IMR-90 (cell line): ENCODE results near the gene GRK5. TPM values are rescaled to one million over a fixed set of nuclear protein-coding genes. Genes with fewer than 3 reads are reported as not detected.
A peak's percentile ranks its signal among the peaks of the same experiment; 100 is the strongest.

ENCODE experiments used
- ATAC-seq: fragments of 200-7000 bp; cut with Tn5 transposase; 2 replicates; pipeline ENCODE4 v1.9.1; 2020; ENCODE audit warnings: low read depth, mild to moderate bottlenecking, moderate library complexity
- BruUV-seq: library from RNA; stranded (reverse); fragments of 400-500 nt; replicated peaks from 2 replicates; lab custom pipeline; 2021; lab: Mats Ljungman, UMichigan
- CTCF ChIA-PET: fragments of 300-600 bp; formaldehyde crosslinking; extraction: SDS; loops from one replicate; lab custom pipeline; 2021; ENCODE audit warnings: antibody characterized with exemption; lab: Yijun Ruan, JAX
- POLR2A ChIA-PET: fragments of 300-600 bp; sonication (Branson Sonifier 250); formaldehyde crosslinking; loops from one replicate; lab custom pipeline; 2022; ENCODE audit warnings: antibody characterized with exemption; ENCODE audit not compliant: unreplicated experiment; lab: Charles Lee
- DNase-seq: peaks from one replicate; pipeline ENCODE4 v3.0.0; 2013
- H2AFZ ChIP-seq: replicated peaks from 2 replicates; pipeline ENCODE3; 2013; ENCODE audit warnings: low read length, mild to moderate bottlenecking; ENCODE audit not compliant: poor library complexity
- H2AK5ac ChIP-seq: 2 replicates; pipeline ENCODE4 v1.6.1; 2013; ENCODE audit warnings: low read depth, low read length, inconsistent platforms
- H2AK9ac ChIP-seq: replicated peaks from 2 replicates; pipeline ENCODE3; 2013; ENCODE audit warnings: mild to moderate bottlenecking, low read depth, low read length, moderate library complexity; ENCODE audit not compliant: poor library complexity
- H2BK120ac ChIP-seq: 2 replicates; pipeline ENCODE4 v1.6.1; 2013; ENCODE audit warnings: low read depth, low read length, inconsistent platforms
- H2BK15ac ChIP-seq: 3 replicates; pipeline ENCODE4 v1.6.1; 2013; ENCODE audit warnings: low read depth, low read length, inconsistent platforms
- H2BK20ac ChIP-seq: 2 replicates; pipeline ENCODE4 v1.6.1; 2013; ENCODE audit warnings: low read depth, mild to moderate bottlenecking, inconsistent platforms, low read length, moderate library complexity
- H2BK5ac ChIP-seq: 2 replicates; pipeline ENCODE4 v1.6.1; 2013; ENCODE audit warnings: mild to moderate bottlenecking, low read depth, low read length, inconsistent platforms; ENCODE audit not compliant: poor library complexity, severe bottlenecking
- H3K14ac ChIP-seq: replicated peaks from 2 replicates; pipeline ENCODE4 v1.6.1; 2013; ENCODE audit warnings: low read depth, low read length, inconsistent platforms
- H3K18ac ChIP-seq: 2 replicates; pipeline ENCODE4 v1.6.1; 2013; ENCODE audit warnings: low read depth, low read length, control low read depth
- H3K23ac ChIP-seq: 2 replicates; pipeline ENCODE4 v1.6.1; 2013; ENCODE audit warnings: low read depth, low read length, inconsistent platforms
- H3K27ac ChIP-seq: 2 replicates; pipeline ENCODE4 v1.5.1; 2013; ENCODE audit warnings: mild to moderate bottlenecking, control low read depth, low read length; ENCODE audit not compliant: insufficient read depth
- H3K27me3 ChIP-seq: 2 replicates; pipeline ENCODE4 v1.6.1; 2013; ENCODE audit warnings: low read length; ENCODE audit not compliant: control insufficient read depth, insufficient read depth
- H3K36me3 ChIP-seq: 2 replicates; pipeline ENCODE4 v1.6.1; 2013; ENCODE audit warnings: low read length, mixed read lengths; ENCODE audit not compliant: control insufficient read depth, insufficient read depth
- H3K4ac ChIP-seq: 2 replicates; pipeline ENCODE4 v1.6.1; 2013; ENCODE audit warnings: low read depth, low read length, inconsistent platforms
- H3K4me1 ChIP-seq: 2 replicates; pipeline ENCODE4 v1.6.1; 2013; ENCODE audit warnings: low read length, mixed read lengths; ENCODE audit not compliant: control insufficient read depth, insufficient read depth
- H3K4me2 ChIP-seq: 2 replicates; pipeline ENCODE4 v1.6.1; 2013; ENCODE audit warnings: low read depth, mild to moderate bottlenecking, control low read depth, low read length, moderate library complexity
- H3K4me3 ChIP-seq: 2 replicates; pipeline ENCODE4 v1.5.1; 2013; ENCODE audit warnings: low read depth, mild to moderate bottlenecking, control low read depth, low read length, moderate library complexity; ENCODE audit not compliant: insufficient read depth
- H3K56ac ChIP-seq: 2 replicates; pipeline ENCODE4 v1.6.1; 2013; ENCODE audit warnings: low read length, inconsistent platforms; ENCODE audit not compliant: insufficient read depth; ENCODE audit errors: extremely low read depth
- H3K79me1 ChIP-seq, 2 experiments: 2 replicates each; pipeline ENCODE4 v1.6.1; 2013; ENCODE audit warnings: low read length in 2 of 2, inconsistent platforms in 1 of 2, low read depth in 1 of 2
- H3K9ac ChIP-seq: 2 replicates; pipeline ENCODE4 v1.6.1; 2013; ENCODE audit warnings: low read depth, low read length, control low read depth
- H3K9me1 ChIP-seq: 2 replicates; pipeline ENCODE4 v1.6.1; 2013; ENCODE audit warnings: low read length, inconsistent platforms; ENCODE audit not compliant: insufficient read depth
- H3K9me3 ChIP-seq: 2 replicates; pipeline ENCODE4 v1.6.1; 2013; ENCODE audit warnings: low read length; ENCODE audit not compliant: control insufficient read depth, insufficient read depth
- H4K20me1 ChIP-seq: 2 replicates; pipeline ENCODE4 v1.6.1; 2013; ENCODE audit warnings: low read length, inconsistent platforms; ENCODE audit not compliant: insufficient read depth
- H4K5ac ChIP-seq: 2 replicates; pipeline ENCODE4 v1.6.1; 2013; ENCODE audit warnings: mild to moderate bottlenecking, low read depth, low read length, control low read depth
- H4K8ac ChIP-seq, 2 experiments: 2 replicates each; pipeline ENCODE4 v1.6.1; 2013; ENCODE audit warnings: low read depth in 2 of 2, low read length in 2 of 2, control low read depth in 1 of 2, inconsistent platforms in 1 of 2
- H4K91ac ChIP-seq: 2 replicates; pipeline ENCODE4 v1.6.1; 2013; ENCODE audit warnings: low read depth, low read length, inconsistent platforms; ENCODE audit not compliant: insufficient read depth
- CHD1 ChIP-seq: IDR thresholded peaks from 2 replicates; pipeline ENCODE4 v1.6.1; 2012; ENCODE audit warnings: low read depth, low read length, improper control_type of control experiment
- RAD21 ChIP-seq: IDR thresholded peaks from 2 replicates; pipeline ENCODE4 v1.6.1; 2012; ENCODE audit warnings: low read length, improper control_type of control experiment
- WGBS, 2 experiments: methylation state at CpG; one replicate each; pipeline versions ENCODE4 v1.1.5 to v1.1.7; 2013; ENCODE audit warnings: missing lambda C conversion rate in 2 of 2; ENCODE audit not compliant: insufficient read length in 1 of 2; ENCODE audit errors: extremely low coverage in 2 of 2; 5-methylcytosine and 5-hydroxymethylcytosine counted together
- dilution Hi-C: fragments of 300-500 bp; cut with HindIII; formaldehyde crosslinking; loops from one replicate; pipeline ENCODE4 v1.14.3; 2018; ENCODE audit warnings: low sequenced_read_pairs; ENCODE audit not compliant: unreplicated experiment
- in situ Hi-C: fragments of 300-500 bp; cut with MboI; formaldehyde crosslinking; loops from 3 replicates; pipeline ENCODE4 v1.14.3; 2019; ENCODE audit warnings: low sequenced_read_pairs, inconsistent platforms, mixed read lengths
- intact Hi-C: fragments of 100-400 bp; cut with micrococcal nuclease; formaldehyde crosslinking; loops from 2 replicates; pipeline ENCODE4 v1.10.0; 2022
- polyA plus RNA-seq, 3 experiments: library from polyadenylated mRNA; depleted of rRNA; stranded (reverse); fragments of >200 nt; gene quantifications; 2 replicates each; pipeline ENCODE4 v1.2.3, GENCODE V29; 2012; ENCODE audit warnings: low replicate concordance in 1 of 3
- total RNA-seq: library from RNA; depleted of rRNA; stranded (reverse); fragments of >200 nt; gene quantifications from 2 replicates; pipeline ENCODE4 v1.2.3, GENCODE V29; 2012

GRK5 gene
- total and polyA plus RNA-seq, 2 of the 4 experiments (the other 2 are of a cell fraction) = 12.9 to 16.3 TPM

DNA sequence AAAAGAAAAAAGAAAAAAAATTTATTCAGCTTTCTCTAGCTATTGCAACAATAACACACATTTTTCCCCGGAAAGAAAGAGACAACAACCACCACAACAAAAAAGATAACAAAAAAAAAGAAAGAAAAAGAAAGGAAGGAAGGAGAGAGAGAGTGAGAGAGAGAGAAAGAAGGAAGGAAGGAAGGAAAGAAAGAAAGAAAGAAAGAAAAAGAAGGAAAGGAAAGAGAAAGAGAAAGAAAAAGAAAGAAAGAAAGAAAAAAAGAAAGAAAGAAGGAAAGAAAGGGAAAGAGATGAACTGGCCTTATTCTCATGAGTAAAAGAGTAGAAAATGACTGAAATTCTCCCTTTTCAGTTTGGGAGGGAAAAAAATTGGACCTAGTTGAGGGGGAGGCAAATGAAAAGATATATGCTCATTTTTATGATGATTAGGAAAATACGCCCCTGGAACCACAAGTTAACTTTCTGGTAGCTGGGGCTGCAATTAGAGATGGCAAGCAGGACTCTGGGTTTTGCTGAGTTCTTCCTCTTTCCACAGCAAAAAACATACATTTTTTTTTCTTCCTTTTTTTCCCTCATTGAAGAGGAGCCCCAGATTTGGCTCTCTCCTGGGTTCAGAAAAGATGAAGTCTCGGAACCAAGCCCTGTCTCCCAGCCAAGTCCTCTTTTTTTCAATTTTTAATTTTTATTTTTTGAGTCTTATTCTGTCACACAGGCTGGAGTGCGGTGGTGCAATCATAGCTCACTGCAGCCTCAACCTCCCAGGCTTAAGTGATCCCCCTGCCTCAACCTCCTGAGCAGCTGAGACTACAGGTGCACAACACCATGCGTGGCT, 16.2 kb upstream of the GRK5 start:
- no peak overlapping the region for H2BK15ac ChIP-seq
- H4K5ac ChIP-seq = no peak overlapping the region
- no peak overlapping the region for H2BK5ac ChIP-seq
- no peak overlapping the region for H2AK5ac ChIP-seq
- no peak overlapping the region for H2AFZ ChIP-seq
- intact Hi-C loops (no loop called here), dilution Hi-C loops (no loop called here), in situ Hi-C loops (loop anchor here (25.0 kb wide), 2 partner anchors 454 to 671 kb away; partner anchors contain the start of gene MCMBP)
- H4K91ac ChIP-seq = no peak overlapping the region
- no peak overlapping the region for H3K18ac ChIP-seq
- no peak for DNase-seq
- no peak overlapping the region for H3K4me3 ChIP-seq
- no peaks in the 10 kb centered on the region for H3K27me3 ChIP-seq
- peaks cover 7% of the 10 kb centered on the region; the same call in 1 of the 2 replicates for H4K20me1 ChIP-seq
- no CpG with 5 or more reads among the region's 5 CpGs for WGBS, 2 experiments
- no peak overlapping the region for H2AK9ac ChIP-seq
- peaks cover 2% of the 10 kb centered on the region; the same call in 1 of the 2 replicates for H3K9me3 ChIP-seq
- ATAC-seq = no peak
- BruUV-seq = no TSS peak
- H3K27ac ChIP-seq = no peak overlapping the region
- H3K9me1 ChIP-seq = no peaks in the 10 kb centered on the region; the same call in 1 of the 2 replicates
- peak overlapping the region; percentile 40; the same call in 1 of the 2 replicates for H3K4ac ChIP-seq
- H2BK20ac ChIP-seq = peak overlapping the region; percentile 26; the same call in 1 of the 2 replicates
- no peaks in the 10 kb centered on the region for H3K36me3 ChIP-seq
- no peak overlapping the region for H3K56ac ChIP-seq
- CTCF ChIA-PET = interaction anchor here (0.7 to 2.9 kb wide), 3 partner anchors 8 to 106 kb away, joined by 3 to 27 read pairs (median 4); no protein-coding TSS in a partner anchor
- no peak overlapping the region for H3K14ac ChIP-seq
- no peak overlapping the region for H3K4me2 ChIP-seq
- POLR2A ChIA-PET = interaction anchor here (0.6 kb wide), 1 partner anchor 116 kb away, joined by 4 read pairs; no protein-coding TSS in a partner anchor
- peak overlapping the region; percentile 32; the same call in 1 of the 2 replicates for H2BK120ac ChIP-seq
- no peak overlapping the region for H3K23ac ChIP-seq
- H3K79me1 ChIP-seq = no peaks in the 10 kb centered on the region
- no peak overlapping the region for H3K9ac ChIP-seq
- TF ChIP-seq RAD21 = no peak
- TF ChIP-seq CHD1 = no peak
- no peak overlapping the region for H4K8ac ChIP-seq
- 0 out of 2 replicates have a peak, but pooled peaks cover 4% of the 10 kb centered on the region for H3K4me1 ChIP-seq
